B cell (primary cell): ENCODE data around the gene CADPS. TPM values are rescaled to one million over a fixed set of nuclear protein-coding genes. Genes with fewer than 3 reads are reported as not detected.

Experiments
- ATAC-seq: fragments of 200-7000 bp; cut with Tn5 transposase; one replicate; pipeline ENCODE4 v1.10.0; 2021; ENCODE audit warnings: low read depth, mild to moderate bottlenecking, moderate number of reproducible peaks, moderate library complexity
- CTCF ChIA-PET: fragments of 350-600 bp; sonication (Branson Sonifier 250); formaldehyde crosslinking; loops from one replicate; lab custom pipeline; 2021; ENCODE audit warnings: antibody characterized with exemption, inconsistent platforms; lab: Charles Lee
- POLR2A ChIA-PET: fragments of 350-600 bp; sonication (Branson Sonifier 250); formaldehyde crosslinking; loops from one replicate; lab custom pipeline; 2021; ENCODE audit warnings: antibody characterized with exemption; lab: Charles Lee
- DNase-seq: peaks from one replicate; pipeline ENCODE4 v3.0.0; 2013
- H2AFZ ChIP-seq: 2 replicates; pipeline ENCODE4 v1.6.1; 2012; ENCODE audit warnings: mild to moderate bottlenecking, low read depth, low read length; ENCODE audit not compliant: insufficient read depth, poor library complexity, severe bottlenecking
- H3K27ac ChIP-seq, 2 donors: 1 replicate in 1 of 2; 2 replicates in 1 of 2; pipeline ENCODE4 v1.5.1; 2012 to 2013; ENCODE audit warnings: low read length in 2 of 2, mild to moderate bottlenecking in 2 of 2, moderate library complexity in 1 of 2
- H3K27me3 ChIP-seq, 4 experiments: fragments of 200-600 bp in 1 of 4; sonication (generic) in 1 of 4; replicated peaks in 1 of 4; 1 replicate in 2 of 4; 2 replicates in 2 of 4; pipeline versions ENCODE4 v1.6.1 to v1.7.0; 2013 to 2016; ENCODE audit warnings: low read length in 3 of 4, mild to moderate bottlenecking in 2 of 4, mixed read lengths in 1 of 4, moderate library complexity in 1 of 4; ENCODE audit not compliant: insufficient read depth in 4 of 4, control insufficient read depth in 3 of 4; ENCODE audit errors: control extremely low read depth in 1 of 4
- H3K36me3 ChIP-seq, 2 experiments: replicated peaks in 1 of 2; 1 replicate in 1 of 2; 2 replicates in 1 of 2; pipeline versions ENCODE4 v1.6.1 to v1.7.1; 2013; ENCODE audit warnings: low read length in 1 of 2; ENCODE audit not compliant: insufficient read depth in 2 of 2, control insufficient read depth in 1 of 2; ENCODE audit errors: control extremely low read depth in 1 of 2, extremely low read depth in 1 of 2
- H3K4me1 ChIP-seq, 2 donors: fragments of 200-600 bp in 1 of 2; sonication (generic) in 1 of 2; 1 replicate in 1 of 2; 2 replicates in 1 of 2; pipeline versions ENCODE4 v1.5.1 to v1.6.1; 2013 to 2017; ENCODE audit warnings: low read length in 2 of 2; ENCODE audit not compliant: control insufficient read depth in 2 of 2, insufficient read depth in 2 of 2
- H3K4me2 ChIP-seq: replicated peaks from 2 replicates; pipeline ENCODE3; 2012; ENCODE audit warnings: mild to moderate bottlenecking, low read depth, low read length; ENCODE audit not compliant: poor library complexity, severe bottlenecking
- H3K4me3 ChIP-seq, 5 experiments: fragments of 200-600 bp in 1 of 5; sonication (generic) in 1 of 5; 1 replicate in 3 of 5; 2 replicates in 2 of 5; pipeline versions ENCODE4 v1.5.1 to v1.7.0; 2011 to 2016; ENCODE audit warnings: low read length in 4 of 5, mild to moderate bottlenecking in 4 of 5, low read depth in 2 of 5, control low read depth in 1 of 5, moderate library complexity in 1 of 5; ENCODE audit not compliant: insufficient read depth in 1 of 5; ENCODE audit errors: control extremely low read depth in 1 of 5, extremely low read depth in 1 of 5
- H3K79me2 ChIP-seq: fragments of 200-600 bp; sonication (generic); one replicate; pipeline ENCODE4 v1.6.0; 2016; ENCODE audit warnings: low read length; ENCODE audit not compliant: control insufficient read depth, insufficient read depth
- H3K9ac ChIP-seq: fragments of 200-600 bp; sonication (generic); 2 replicates; pipeline ENCODE4 v1.6.1; 2017; ENCODE audit warnings: mild to moderate bottlenecking, low read length, moderate library complexity
- H3K9me3 ChIP-seq, 3 donors: one replicate each; pipeline versions ENCODE4 v1.6.1 to v1.7.1; 2013; ENCODE audit warnings: low read length in 2 of 3; ENCODE audit not compliant: control insufficient read depth in 2 of 3, insufficient read depth in 1 of 3; ENCODE audit errors: control extremely low read depth in 1 of 3
- H4K20me1 ChIP-seq: 2 replicates; pipeline ENCODE4 v1.6.0; 2012; ENCODE audit warnings: mild to moderate bottlenecking, low read length; ENCODE audit not compliant: insufficient read depth, control insufficient read depth, poor library complexity, severe bottlenecking
- H3K27ac Mint-ChIP-seq: one replicate; pipeline ENCODE4 v1.8.0; 2021; ENCODE audit warnings: mixed read lengths
- H3K27me3 Mint-ChIP-seq: one replicate; pipeline ENCODE4 v1.8.0; 2021; ENCODE audit warnings: mixed read lengths
- H3K4me1 Mint-ChIP-seq: one replicate; pipeline ENCODE4 v1.8.0; 2021; ENCODE audit warnings: mixed read lengths
- H3K4me3 Mint-ChIP-seq: one replicate; pipeline ENCODE4 v1.8.0; 2021; ENCODE audit warnings: mixed read lengths
- H3K9me3 Mint-ChIP-seq: one replicate; pipeline ENCODE4 v1.8.0; 2022; ENCODE audit warnings: mixed read lengths; ENCODE audit not compliant: insufficient read depth
- EZH2 ChIP-seq: IDR thresholded peaks from 2 replicates; pipeline ENCODE4 v1.6.1; 2012; ENCODE audit warnings: borderline replicate concordance, low read depth, mild to moderate bottlenecking, moderate library complexity, low read length; ENCODE audit not compliant: insufficient read depth, poor library complexity, severe bottlenecking
- WGBS: methylation state at CpG from one replicate; pipeline ENCODE4 v1.1.5; 2013; ENCODE audit warnings: missing lambda C conversion rate; ENCODE audit not compliant: insufficient coverage; 5-methylcytosine and 5-hydroxymethylcytosine counted together
- intact Hi-C: fragments of 100-400 bp; cut with micrococcal nuclease; formaldehyde crosslinking; loops from one replicate; pipeline ENCODE4 v1.10.0; 2022
- polyA plus RNA-seq: library from polyadenylated mRNA; depleted of rRNA; stranded (reverse); fragments of >200 nt; gene quantifications from 2 replicates; pipeline ENCODE4 v1.2.3, GENCODE V29; 2012
- total RNA-seq, 2 donors: library from RNA; stranded (reverse); fragments of 120-200 nt in 1 of 2; gene quantifications; 1 replicate in 1 of 2; 2 replicates in 1 of 2; pipeline versions ENCODE4 v1.2.3 to v1.2.4, GENCODE V29; 2013 to 2022
- TF ChIP-seq, protein P1 (sequence below): fragments of 200-600 bp; IDR thresholded peaks from one replicate; pipeline ENCODE4 v1.8.0; 2022; ENCODE audit warnings: antibody characterized with exemption, mild to moderate bottlenecking

Gene CADPS
- total and polyA plus RNA-seq, 2 donors (not counting 1 experiment from before 2014, with no cell fraction given), result 0.16 to 0.22 TPM

DNA sequence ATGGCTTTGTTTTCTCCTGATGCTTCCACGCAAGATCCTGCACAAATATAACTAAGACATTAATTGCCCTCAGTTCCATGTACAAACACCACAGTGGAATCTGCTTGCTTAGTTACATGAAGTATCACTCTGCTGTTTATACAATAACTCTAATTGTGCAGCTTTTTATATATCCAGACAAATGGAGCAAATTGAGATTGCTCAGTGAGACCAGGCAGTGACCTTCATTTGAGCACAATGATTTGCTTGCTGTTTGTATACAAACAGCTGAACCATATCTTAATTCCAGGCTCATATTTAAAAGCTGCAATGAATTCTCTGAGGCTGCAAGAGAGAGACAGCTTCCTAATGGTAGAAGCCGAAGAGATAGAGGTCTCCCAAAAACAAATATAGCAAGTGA is 243.7 kb downstream of the CADPS start:
- DNase-seq (no peak), ATAC-seq (no peak)
- ChIA-PET CTCF (no interaction called here), POLR2A (no interaction called here)
- no peak overlapping the region for H3K27ac ChIP-seq
- H4K20me1 ChIP-seq, result no peaks in the 10 kb centered on the region
- no CpG with 5 or more reads among the region's 2 CpGs for WGBS
- no peak overlapping the region for H3K27ac Mint-ChIP-seq
- H3K27me3 Mint-ChIP-seq, result peaks cover 4% of the 10 kb centered on the region
- no peaks in the 10 kb centered on the region for H3K79me2 ChIP-seq
- H3K4me1 Mint-ChIP-seq, result no peaks in the 10 kb centered on the region
- H3K9ac ChIP-seq, result no peak overlapping the region
- no peaks in the 10 kb centered on the region for H3K4me1 ChIP-seq
- no peak overlapping the region for H3K4me3 ChIP-seq
- no peaks in the 10 kb centered on the region for H3K9me3 Mint-ChIP-seq
- TF ChIP-seq, protein P1, sequence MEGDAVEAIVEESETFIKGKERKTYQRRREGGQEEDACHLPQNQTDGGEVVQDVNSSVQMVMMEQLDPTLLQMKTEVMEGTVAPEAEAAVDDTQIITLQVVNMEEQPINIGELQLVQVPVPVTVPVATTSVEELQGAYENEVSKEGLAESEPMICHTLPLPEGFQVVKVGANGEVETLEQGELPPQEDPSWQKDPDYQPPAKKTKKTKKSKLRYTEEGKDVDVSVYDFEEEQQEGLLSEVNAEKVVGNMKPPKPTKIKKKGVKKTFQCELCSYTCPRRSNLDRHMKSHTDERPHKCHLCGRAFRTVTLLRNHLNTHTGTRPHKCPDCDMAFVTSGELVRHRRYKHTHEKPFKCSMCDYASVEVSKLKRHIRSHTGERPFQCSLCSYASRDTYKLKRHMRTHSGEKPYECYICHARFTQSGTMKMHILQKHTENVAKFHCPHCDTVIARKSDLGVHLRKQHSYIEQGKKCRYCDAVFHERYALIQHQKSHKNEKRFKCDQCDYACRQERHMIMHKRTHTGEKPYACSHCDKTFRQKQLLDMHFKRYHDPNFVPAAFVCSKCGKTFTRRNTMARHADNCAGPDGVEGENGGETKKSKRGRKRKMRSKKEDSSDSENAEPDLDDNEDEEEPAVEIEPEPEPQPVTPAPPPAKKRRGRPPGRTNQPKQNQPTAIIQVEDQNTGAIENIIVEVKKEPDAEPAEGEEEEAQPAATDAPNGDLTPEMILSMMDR, result no peak
- TF ChIP-seq EZH2, result no peak
- intact Hi-C loops, result no loop called here
- H2AFZ ChIP-seq, result no peak overlapping the region
- no peak overlapping the region for H3K4me3 Mint-ChIP-seq
- no peak overlapping the region for H3K4me2 ChIP-seq
- no peaks in the 10 kb centered on the region for H3K27me3 ChIP-seq
- no peaks in the 10 kb centered on the region for H3K9me3 ChIP-seq
- H3K36me3 ChIP-seq, result no peaks in the 10 kb centered on the region

DNA sequence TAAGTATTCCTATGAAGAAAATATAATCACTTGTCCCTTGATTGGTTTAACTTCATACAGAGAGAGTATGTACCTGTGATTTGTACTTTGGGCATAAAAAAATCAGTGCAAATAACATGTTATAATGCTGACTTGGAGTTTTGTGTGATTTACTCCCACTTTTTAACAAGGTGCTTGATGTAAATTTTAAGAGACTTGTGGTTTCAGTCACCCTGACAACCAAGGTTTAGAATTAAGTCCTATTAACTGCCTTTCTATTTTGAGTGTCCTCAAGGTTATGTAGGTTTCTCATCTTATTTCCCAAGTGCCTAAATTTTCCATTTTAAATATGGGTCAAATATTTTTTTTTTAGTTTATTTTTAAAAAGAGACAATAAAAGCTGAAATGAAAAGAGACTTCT is 244.6 kb downstream of the CADPS start:
- H2AFZ ChIP-seq, result no peak overlapping the region
- TF ChIP-seq, protein P1, result no peak
- TF ChIP-seq EZH2, result no peak
- no peaks in the 10 kb centered on the region for H3K4me1 ChIP-seq
- Mint-ChIP-seq H3K27me3 (peaks cover 4% of the 10 kb centered on the region), H3K4me1 (no peaks in the 10 kb centered on the region), H3K9me3 (no peaks in the 10 kb centered on the region), H3K4me3 (no peak overlapping the region), H3K27ac (no peak overlapping the region)
- H3K9me3 ChIP-seq, result no peaks in the 10 kb centered on the region
- POLR2A ChIA-PET, result no interaction called here
- H3K79me2 ChIP-seq, result no peaks in the 10 kb centered on the region
- CTCF ChIA-PET, result no interaction called here
- no peak overlapping the region for H3K4me2 ChIP-seq
- H3K27ac ChIP-seq, result no peak overlapping the region
- no peak for DNase-seq
- intact Hi-C loops, result no loop called here
- H4K20me1 ChIP-seq, result no peaks in the 10 kb centered on the region
- H3K36me3 ChIP-seq, result no peaks in the 10 kb centered on the region
- no peak overlapping the region for H3K9ac ChIP-seq
- H3K4me3 ChIP-seq, result no peak overlapping the region
- H3K27me3 ChIP-seq, result no peaks in the 10 kb centered on the region
- no peak for ATAC-seq
